Measurements from ENCODE around the gene SOWAHD.
"Not testable (repeated sequence)": the region's sequence is repeated elsewhere in the genome, so short reads cannot be mapped to it uniquely, and the experiment has no call there.

The SOWAHD gene

GRCh38 chrX:119745283-119745848 lies 13.0 kb upstream of the SOWAHD start:
- no peak for DNase-seq (ENCODE audit: low read depth in 1 of 2, low spot score in 1 of 2)
- no peak for TF ChIP-seq JUND (IDR thresholded peaks at IDR 0.05; ENCODE audit: low read depth)
- in situ Hi-C loops (cut with HindIII; ENCODE audit: low pct_unique_long_range_greater_than_20kb, low sequenced_read_pairs), result no loop called here

- in situ Hi-C loops (cut with HindIII; ENCODE audit: low pct_unique_long_range_greater_than_20kb, low sequenced_read_pairs); DNase-seq (ENCODE audit: low read depth in 1 of 2, low spot score in 1 of 2): not testable (repeated sequence)
These were observed 8.3 kb upstream of the SOWAHD start for GRCh38 chrX:119750131-119750530.

- DNase-seq (ENCODE audit: low read depth in 1 of 2, low spot score in 1 of 2); in situ Hi-C loops (cut with HindIII; ENCODE audit: low pct_unique_long_range_greater_than_20kb, low sequenced_read_pairs): not testable (repeated sequence)
These were observed 7.6 kb upstream of the SOWAHD start for GRCh38 chrX:119750751-119751150.

GRCh38 chrX:119753001-119753400 lies 5.4 kb upstream of the SOWAHD start:
- in situ Hi-C loops (cut with HindIII; ENCODE audit: low pct_unique_long_range_greater_than_20kb, low sequenced_read_pairs), result no loop called here
- TF ChIP-seq JUND (IDR thresholded peaks at IDR 0.05; ENCODE audit: low read depth), result no peak
- DNase-seq (ENCODE audit: low read depth in 1 of 2, low spot score in 1 of 2), result no peak

GRCh38 chrX:119753639-119754257 lies 4.6 kb upstream of the SOWAHD start:
- TF ChIP-seq JUND (IDR thresholded peaks at IDR 0.05; ENCODE audit: low read depth), result no peak
- in situ Hi-C loops (cut with HindIII; ENCODE audit: low pct_unique_long_range_greater_than_20kb, low sequenced_read_pairs), result no loop called here
- DNase-seq (ENCODE audit: low read depth in 1 of 2, low spot score in 1 of 2), result peak in 1 of 2 experiments; percentile 65

GRCh38 chrX:119755981-119756533 lies 2.3 kb upstream of the SOWAHD start:
- DNase-seq (ENCODE audit: low read depth in 1 of 2, low spot score in 1 of 2), result no peak
- no peak for TF ChIP-seq JUND (IDR thresholded peaks at IDR 0.05; ENCODE audit: low read depth)
- in situ Hi-C loops (cut with HindIII; ENCODE audit: low pct_unique_long_range_greater_than_20kb, low sequenced_read_pairs), result no loop called here

GRCh38 chrX:119756926-119757635 lies 1.3 kb upstream of the SOWAHD start:
- TF ChIP-seq JUND (IDR thresholded peaks at IDR 0.05; ENCODE audit: low read depth), result no peak
- DNase-seq (ENCODE audit: low read depth in 1 of 2, low spot score in 1 of 2), result peak in 1 of 2 experiments; percentile 13
- in situ Hi-C loops (cut with HindIII; ENCODE audit: low pct_unique_long_range_greater_than_20kb, low sequenced_read_pairs), result no loop called here

- in situ Hi-C loops (cut with HindIII; ENCODE audit: low pct_unique_long_range_greater_than_20kb, low sequenced_read_pairs), result no loop called here
- no peak for TF ChIP-seq JUND (IDR thresholded peaks at IDR 0.05; ENCODE audit: low read depth)
- DNase-seq (ENCODE audit: low read depth in 1 of 2, low spot score in 1 of 2), result no peak
These were observed 776 bp upstream of the SOWAHD start for GRCh38 chrX:119757646-119757978.

GRCh38 chrX:119758731-119759247 lies 401 bp downstream of the SOWAHD start:
- in situ Hi-C loops (cut with HindIII; ENCODE audit: low pct_unique_long_range_greater_than_20kb, low sequenced_read_pairs), result no loop called here
- no peak for DNase-seq (ENCODE audit: low read depth in 1 of 2, low spot score in 1 of 2)
- no peak for TF ChIP-seq JUND (IDR thresholded peaks at IDR 0.05; ENCODE audit: low read depth)

- no peak for DNase-seq (ENCODE audit: low read depth in 1 of 2, low spot score in 1 of 2)
- in situ Hi-C loops (cut with HindIII; ENCODE audit: low pct_unique_long_range_greater_than_20kb, low sequenced_read_pairs), result no loop called here
- TF ChIP-seq JUND (IDR thresholded peaks at IDR 0.05; ENCODE audit: low read depth), result no peak
These were observed 919 bp downstream of the SOWAHD start for GRCh38 chrX:119759248-119759766.

GRCh38 chrX:119760026-119760877 lies 1.9 kb downstream of the SOWAHD start:
- no peak for DNase-seq (ENCODE audit: low read depth in 1 of 2, low spot score in 1 of 2)
- no peak for TF ChIP-seq JUND (IDR thresholded peaks at IDR 0.05; ENCODE audit: low read depth)
- in situ Hi-C loops (cut with HindIII; ENCODE audit: low pct_unique_long_range_greater_than_20kb, low sequenced_read_pairs), result no loop called here

- in situ Hi-C loops (cut with HindIII; ENCODE audit: low pct_unique_long_range_greater_than_20kb, low sequenced_read_pairs), result no loop called here
- no peak for DNase-seq (ENCODE audit: low read depth in 1 of 2, low spot score in 1 of 2)
- no peak for TF ChIP-seq JUND (IDR thresholded peaks at IDR 0.05; ENCODE audit: low read depth)
These were observed 4.3 kb downstream of the SOWAHD start for GRCh38 chrX:119762718-119763117.

Measured in T47D (cell line).